ENCODE measurements around the gene OR11H6. TPM values are rescaled to one million over a fixed set of nuclear protein-coding genes. Genes with fewer than 3 reads are reported as not detected.
"Not testable (repeated sequence)": the region's sequence is repeated elsewhere in the genome, so short reads cannot be mapped to it uniquely, and the experiment has no call there.

OR11H6 gene
- total and polyA plus RNA-seq, 7 experiments from 2014 or later = not detected

- ChIA-PET POLR2A (no interaction called here), CTCF (no interaction called here)
- ATAC-seq = no peak
- Mint-ChIP-seq H3K27ac (no peak overlapping the region), H3K4me3 (no peak overlapping the region), H3K27me3 (peaks cover 0 to 13% (median 5%) of the 10 kb centered on the region in 5 donors), H3K36me3 (no peaks in the 10 kb centered on the region), H3K4me1 (no peaks in the 10 kb centered on the region), H3K9me3 (peaks cover 0 to 5% (median 0%) of the 10 kb centered on the region in 11 donors)
- no peaks in the 10 kb centered on the region for H3K27me3 ChIP-seq (ENCODE audit: control insufficient read depth in 2 of 2, insufficient read depth in 2 of 2, low read length in 2 of 2)
- H3K4me3 ChIP-seq (ENCODE audit: low read length) = no peak overlapping the region
- H3K36me3 ChIP-seq (ENCODE audit: control insufficient read depth in 2 of 3, insufficient read depth in 3 of 3, low read length in 3 of 3) = no peaks in the 10 kb centered on the region
- no peaks in the 10 kb centered on the region for H3K9me3 ChIP-seq (ENCODE audit: control insufficient read depth in 2 of 3, low read length in 3 of 3)
- H3K27ac ChIP-seq (ENCODE audit: low read depth, low read length) = no peak overlapping the region
- intact Hi-C loops (cut with micrococcal nuclease) = no loop called here
- DNase-seq = no peak
- no peaks in the 10 kb centered on the region for H3K4me1 ChIP-seq (ENCODE audit: control insufficient read depth in 2 of 2, insufficient read depth in 2 of 2, low read length in 2 of 2)
Observed at GRCh38 chr14:20184181-20184580, 39.3 kb upstream of the OR11H6 start.

- DNase-seq = no peak
- peaks cover 0 to under 1% (median 0%) of the 10 kb centered on the region in 11 donors for H3K9me3 Mint-ChIP-seq
- no peaks in the 10 kb centered on the region for H3K36me3 ChIP-seq (ENCODE audit: control insufficient read depth in 2 of 3, insufficient read depth in 3 of 3, low read length in 3 of 3)
- intact Hi-C loops (cut with micrococcal nuclease) = no loop called here
- peaks cover 0 to 2% (median 0%) of the 10 kb centered on the region in 7 donors for H3K4me1 Mint-ChIP-seq
- no peak within 1 kb of the TSS for H3K27ac ChIP-seq (ENCODE audit: low read depth, low read length)
- POLR2A ChIA-PET = no interaction called here
- CTCF ChIA-PET = no interaction called here
- peaks cover 0 to 6% (median 2%) of the 10 kb centered on the region in 5 donors for H3K27me3 Mint-ChIP-seq
- H3K36me3 Mint-ChIP-seq = no peaks in the 10 kb centered on the region
- no peak within 1 kb of the TSS for H3K27ac Mint-ChIP-seq
- no peaks in the 10 kb centered on the region for H3K9me3 ChIP-seq (ENCODE audit: control insufficient read depth in 2 of 3, low read length in 3 of 3)
- ATAC-seq = no peak
- no peak within 1 kb of the TSS for H3K4me3 Mint-ChIP-seq
- no peak within 1 kb of the TSS for H3K4me3 ChIP-seq (ENCODE audit: low read length)
- H3K4me1 ChIP-seq (ENCODE audit: control insufficient read depth in 2 of 2, insufficient read depth in 2 of 2, low read length in 2 of 2) = no peaks in the 10 kb centered on the region
- no peaks in the 10 kb centered on the region for H3K27me3 ChIP-seq (ENCODE audit: control insufficient read depth in 2 of 2, insufficient read depth in 2 of 2, low read length in 2 of 2)
Observed at GRCh38 chr14:20190596-20190995, 32.9 kb upstream of the OR11H6 start, which contains the start of gene OR11G2. OR11G2 (plus strand) TSS chr14:20190896; CDS start chr14:20197438, 6,542 bp downstream.

- POLR2A ChIA-PET = no interaction called here
- Mint-ChIP-seq H3K4me1 (peaks cover 0 to 2% (median 0%) of the 10 kb centered on the region in 7 donors), H3K27me3 (peaks cover 0 to 8% (median 0%) of the 10 kb centered on the region in 5 donors), H3K36me3 (no peaks in the 10 kb centered on the region), H3K9me3 (no peaks in the 10 kb centered on the region), H3K4me3 (no peak overlapping the region), H3K27ac (no peak overlapping the region)
- DNase-seq = no peak
- intact Hi-C loops (cut with micrococcal nuclease) = no loop called here
- no peak for ATAC-seq
- Histone ChIP-seq H3K36me3 (ENCODE audit: control insufficient read depth in 2 of 3, insufficient read depth in 3 of 3, low read length in 3 of 3) (no peaks in the 10 kb centered on the region), H3K27me3 (ENCODE audit: control insufficient read depth in 2 of 2, insufficient read depth in 2 of 2, low read length in 2 of 2) (no peaks in the 10 kb centered on the region), H3K4me1 (ENCODE audit: control insufficient read depth in 2 of 2, insufficient read depth in 2 of 2, low read length in 2 of 2) (no peaks in the 10 kb centered on the region), H3K4me3 (ENCODE audit: low read length) (no peak overlapping the region), H3K27ac (ENCODE audit: low read depth, low read length) (no peak overlapping the region), H3K9me3 (ENCODE audit: control insufficient read depth in 2 of 3, low read length in 3 of 3) (no peaks in the 10 kb centered on the region)
- CTCF ChIA-PET = no interaction called here
Observed at GRCh38 chr14:20191396-20191795, 32.1 kb upstream of the OR11H6 start.

GRCh38 chr14:20194101-20194500, 29.4 kb upstream of the OR11H6 start:
- Histone ChIP-seq H3K4me3 (ENCODE audit: low read length) (no peak overlapping the region), H3K9me3 (ENCODE audit: control insufficient read depth in 2 of 3, low read length in 3 of 3) (no peaks in the 10 kb centered on the region), H3K4me1 (ENCODE audit: control insufficient read depth in 2 of 2, insufficient read depth in 2 of 2, low read length in 2 of 2) (no peaks in the 10 kb centered on the region), H3K27ac (ENCODE audit: low read depth, low read length) (no peak overlapping the region), H3K27me3 (ENCODE audit: control insufficient read depth in 2 of 2, insufficient read depth in 2 of 2, low read length in 2 of 2) (no peaks in the 10 kb centered on the region), H3K36me3 (ENCODE audit: control insufficient read depth in 2 of 3, insufficient read depth in 3 of 3, low read length in 3 of 3) (no peaks in the 10 kb centered on the region)
- H3K27me3 Mint-ChIP-seq = peaks cover 3 to 20% (median 10%) of the 10 kb centered on the region in 5 donors
- ATAC-seq (no peak), DNase-seq (no peak)
- no peaks in the 10 kb centered on the region for H3K9me3 Mint-ChIP-seq
- ChIA-PET POLR2A (no interaction called here), CTCF (no interaction called here)
- no peaks in the 10 kb centered on the region for H3K36me3 Mint-ChIP-seq
- no peak overlapping the region for H3K27ac Mint-ChIP-seq
- intact Hi-C loops (cut with micrococcal nuclease) = no loop called here
- no peak overlapping the region for H3K4me3 Mint-ChIP-seq
- H3K4me1 Mint-ChIP-seq = peaks cover 0 to 2% (median 0%) of the 10 kb centered on the region in 7 donors

- H3K4me1 ChIP-seq (ENCODE audit: control insufficient read depth in 2 of 2, insufficient read depth in 2 of 2, low read length in 2 of 2); H3K4me3 ChIP-seq (ENCODE audit: low read length); H3K27me3 ChIP-seq (ENCODE audit: control insufficient read depth in 2 of 2, insufficient read depth in 2 of 2, low read length in 2 of 2); H3K9me3 Mint-ChIP-seq; CTCF ChIA-PET; intact Hi-C loops (cut with micrococcal nuclease); H3K9me3 ChIP-seq (ENCODE audit: control insufficient read depth in 2 of 3, low read length in 3 of 3); H3K4me1 Mint-ChIP-seq; H3K27ac Mint-ChIP-seq; H3K4me3 Mint-ChIP-seq; H3K36me3 ChIP-seq (ENCODE audit: control insufficient read depth in 2 of 3, insufficient read depth in 3 of 3, low read length in 3 of 3); ATAC-seq; DNase-seq; H3K27ac ChIP-seq (ENCODE audit: low read depth, low read length); H3K36me3 Mint-ChIP-seq; POLR2A ChIA-PET: not testable (repeated sequence)
- peaks cover 3 to 27% (median 10%) of the 10 kb centered on the region in 5 donors for H3K27me3 Mint-ChIP-seq
Observed at GRCh38 chr14:20195170-20195569, 28.3 kb upstream of the OR11H6 start.

GRCh38 chr14:20195911-20196310, 27.6 kb upstream of the OR11H6 start:
- no peak overlapping the region for H3K27ac Mint-ChIP-seq
- Histone ChIP-seq H3K4me3 (ENCODE audit: low read length) (no peak overlapping the region), H3K4me1 (ENCODE audit: control insufficient read depth in 2 of 2, insufficient read depth in 2 of 2, low read length in 2 of 2) (no peaks in the 10 kb centered on the region), H3K27me3 (ENCODE audit: control insufficient read depth in 2 of 2, insufficient read depth in 2 of 2, low read length in 2 of 2) (no peaks in the 10 kb centered on the region), H3K9me3 (ENCODE audit: control insufficient read depth in 2 of 3, low read length in 3 of 3) (no peaks in the 10 kb centered on the region), H3K27ac (ENCODE audit: low read depth, low read length) (no peak overlapping the region), H3K36me3 (ENCODE audit: control insufficient read depth in 2 of 3, insufficient read depth in 3 of 3, low read length in 3 of 3) (no peaks in the 10 kb centered on the region)
- DNase-seq (peak in 1 of 9 donors; percentile 12), ATAC-seq (no peak)
- intact Hi-C loops (cut with micrococcal nuclease) = no loop called here
- CTCF ChIA-PET = no interaction called here
- no peaks in the 10 kb centered on the region for H3K36me3 Mint-ChIP-seq
- H3K4me3 Mint-ChIP-seq = no peak overlapping the region
- POLR2A ChIA-PET = no interaction called here
- peaks cover 3 to 27% (median 10%) of the 10 kb centered on the region in 5 donors for H3K27me3 Mint-ChIP-seq
- H3K9me3 Mint-ChIP-seq = no peaks in the 10 kb centered on the region
- H3K4me1 Mint-ChIP-seq = no peaks in the 10 kb centered on the region

GRCh38 chr14:20197459-20197858, 26.1 kb upstream of the OR11H6 start:
- no peak overlapping the region for H3K4me3 ChIP-seq (ENCODE audit: low read length)
- POLR2A ChIA-PET = no interaction called here
- no peak overlapping the region for H3K27ac Mint-ChIP-seq
- H3K27me3 Mint-ChIP-seq = peaks cover 3 to 30% (median 12%) of the 10 kb centered on the region in 5 donors
- no peaks in the 10 kb centered on the region for H3K4me1 ChIP-seq (ENCODE audit: control insufficient read depth in 2 of 2, insufficient read depth in 2 of 2, low read length in 2 of 2)
- ATAC-seq (no peak), DNase-seq (no peak)
- no peaks in the 10 kb centered on the region for H3K9me3 Mint-ChIP-seq
- H3K9me3 ChIP-seq (ENCODE audit: control insufficient read depth in 2 of 3, low read length in 3 of 3) = no peaks in the 10 kb centered on the region
- H3K27ac ChIP-seq (ENCODE audit: low read depth, low read length) = no peak overlapping the region
- CTCF ChIA-PET = no interaction called here
- no peaks in the 10 kb centered on the region for H3K36me3 Mint-ChIP-seq
- H3K4me1 Mint-ChIP-seq = no peaks in the 10 kb centered on the region
- no peaks in the 10 kb centered on the region for H3K36me3 ChIP-seq (ENCODE audit: control insufficient read depth in 2 of 3, insufficient read depth in 3 of 3, low read length in 3 of 3)
- intact Hi-C loops (cut with micrococcal nuclease) = no loop called here
- H3K27me3 ChIP-seq (ENCODE audit: control insufficient read depth in 2 of 2, insufficient read depth in 2 of 2, low read length in 2 of 2) = no peaks in the 10 kb centered on the region
- no peak overlapping the region for H3K4me3 Mint-ChIP-seq

Data from naive thymus-derived CD4-positive, alpha-beta T cell (primary cell).